NCI-H82 treated with DMSO at 0.1 percent for 48 hours (cell line): ENCODE data around the gene CACNA1E.
"Not testable (repeated sequence)": the region's sequence is repeated elsewhere in the genome, so short reads cannot be mapped to it uniquely, and the experiment has no call there.

Source experiments
- DNase-seq: peaks from one replicate; lab custom pipeline; 2025; ENCODE audit not compliant: unreplicated experiment; lab: John Stamatoyannopoulos, UW

The CACNA1E gene

GRCh38 chr1:181514298-181515290, 31.3 kb downstream of the CACNA1E start:
- DNase-seq = no peak

GRCh38 chr1:181516706-181517105, 33.4 kb downstream of the CACNA1E start:
- DNase-seq = no peak

GRCh38 chr1:181517181-181517875, 34.0 kb downstream of the CACNA1E start:
- DNase-seq = no peak

GRCh38 chr1:181518152-181518551, 34.8 kb downstream of the CACNA1E start:
- no peak for DNase-seq

GRCh38 chr1:181522864-181523263, 39.5 kb downstream of the CACNA1E start:
- no peak for DNase-seq

- DNase-seq = no peak
These were observed 41.9 kb downstream of the CACNA1E start for GRCh38 chr1:181525104-181525721.

- not testable (repeated sequence) for DNase-seq
These were observed 44.9 kb downstream of the CACNA1E start for GRCh38 chr1:181528241-181528640.

- no peak for DNase-seq
These were observed 48.1 kb downstream of the CACNA1E start for GRCh38 chr1:181531441-181531840.

GRCh38 chr1:181531951-181532600, 48.8 kb downstream of the CACNA1E start:
- DNase-seq = no peak

GRCh38 chr1:181538836-181539235, 55.5 kb downstream of the CACNA1E start:
- DNase-seq = no peak

GRCh38 chr1:181541458-181541857, 58.1 kb downstream of the CACNA1E start:
- peak; percentile 33 for DNase-seq

GRCh38 chr1:181541947-181542346, 58.6 kb downstream of the CACNA1E start:
- no peak for DNase-seq

GRCh38 chr1:181542406-181542805, 59.1 kb downstream of the CACNA1E start:
- not testable (repeated sequence) for DNase-seq

GRCh38 chr1:181545395-181545794, 62.1 kb downstream of the CACNA1E start:
- DNase-seq = no peak

- no peak for DNase-seq
These were observed 65.2 kb downstream of the CACNA1E start for GRCh38 chr1:181548497-181548896.

- no peak for DNase-seq
These were observed 67.9 kb downstream of the CACNA1E start for GRCh38 chr1:181551249-181551648.

- no peak for DNase-seq
These were observed 68.4 kb downstream of the CACNA1E start for GRCh38 chr1:181551754-181552153.

GRCh38 chr1:181554465-181554864, 71.1 kb downstream of the CACNA1E start:
- DNase-seq = no peak

- no peak for DNase-seq
These were observed 73.3 kb downstream of the CACNA1E start for GRCh38 chr1:181556631-181557030.

GRCh38 chr1:181557313-181557712, 74.0 kb downstream of the CACNA1E start:
- DNase-seq = no peak

GRCh38 chr1:181558416-181558815, 75.1 kb downstream of the CACNA1E start:
- DNase-seq = no peak
